K562 (cell line): ENCODE data around the gene ATXN1. TPM values are rescaled to one million over a fixed set of nuclear protein-coding genes. Genes with fewer than 3 reads are reported as not detected.

ENCODE experiments used
- ATAC-seq: fragments of 200-7000 bp; cut with Tn5 transposase; 3 replicates; pipeline ENCODE4 v1.9.1; 2020; ENCODE audit warnings: moderate library complexity
- BruUV-seq: library from RNA; stranded (reverse); fragments of 400-500 nt; replicated peaks from 2 replicates; lab custom pipeline; 2021; lab: Mats Ljungman, UMichigan
- CTCF ChIA-PET: fragments of 300-600 bp; formaldehyde crosslinking; extraction: SDS; loops from one replicate; lab custom pipeline; 2021; ENCODE audit warnings: low intra/inter-chr PET ratio; lab: Yijun Ruan, JAX
- POLR2A ChIA-PET: fragments of 300-600, 350-650 bp; sonication (Branson Sonifier 250); formaldehyde crosslinking; extraction: SDS; loops from one replicate; lab custom pipeline; 2021; ENCODE audit warnings: antibody characterized with exemption, inconsistent platforms; lab: Yijun Ruan, JAX
- DNase-seq, 4 experiments: peaks; one replicate each; pipeline versions ENCODE4 v3.0.0 to v3.0.0-alpha.2; 2011 to 2018; ENCODE audit warnings: low spot score in 3 of 4, mixed read lengths in 3 of 4; ENCODE audit errors: extremely low read depth in 1 of 4
- FAIRE-seq: peaks from 2 replicates; lab custom pipeline; 2011; peaks lifted over from hg19 to GRCh38; lab: Jason Lieb, UNC
- H2AFZ ChIP-seq: 2 replicates; pipeline ENCODE4 v1.6.0; 2011; ENCODE audit warnings: low read depth, low read length, control low read depth, inconsistent platforms
- H3K27ac ChIP-seq: fragments of 200-600 bp; 3 replicates; pipeline ENCODE4 v1.8.0; 2011; ENCODE audit warnings: low read depth, mild to moderate bottlenecking, control low read depth, inconsistent platforms, low read length, moderate library complexity, mixed read lengths; ENCODE audit errors: extremely low read depth
- H3K27me3 ChIP-seq, 2 experiments: fragments of 300-600 bp in 1 of 2; 2 replicates in 1 of 2; 3 replicates in 1 of 2; pipeline versions ENCODE4 v1.6.0 to v1.8.0; 2011; ENCODE audit warnings: inconsistent platforms in 2 of 2, low read length in 2 of 2, mild to moderate bottlenecking in 1 of 2, mixed read lengths in 1 of 2, moderate library complexity in 1 of 2; ENCODE audit not compliant: control insufficient read depth in 2 of 2, insufficient read depth in 2 of 2
- H3K36me3 ChIP-seq: fragments of 300-600 bp; 3 replicates; pipeline ENCODE4 v1.8.0; 2011; ENCODE audit warnings: mild to moderate bottlenecking, low read length, inconsistent platforms; ENCODE audit not compliant: control insufficient read depth, insufficient read depth
- H3K4me1 ChIP-seq, 2 experiments: fragments of 200-600 bp in 1 of 2; replicated peaks in 1 of 2; 2 replicates in 1 of 2; 3 replicates in 1 of 2; pipeline versions ENCODE4 v1.5.1 to v1.8.0; 2011; ENCODE audit warnings: inconsistent platforms in 2 of 2, low read length in 2 of 2, mild to moderate bottlenecking in 1 of 2, mixed read lengths in 1 of 2, moderate library complexity in 1 of 2; ENCODE audit not compliant: control insufficient read depth in 2 of 2, insufficient read depth in 2 of 2
- H3K4me2 ChIP-seq: 2 replicates; pipeline ENCODE4 v1.6.1; 2011; ENCODE audit warnings: low read length, control low read depth, inconsistent platforms, mixed read lengths; ENCODE audit not compliant: insufficient read depth
- H3K4me3 ChIP-seq: fragments of 200-600 bp; sonication (generic), shearing (Covaris generic); 2 replicates; pipeline ENCODE4 v1.5.1; 2016; ENCODE audit warnings: control low read depth, inconsistent platforms
- H3K79me2 ChIP-seq: fragments of 200-600 bp; 3 replicates; pipeline ENCODE4 v1.8.0; 2011; ENCODE audit warnings: low read length, inconsistent platforms; ENCODE audit not compliant: control insufficient read depth, insufficient read depth
- H3K9ac ChIP-seq, 2 experiments: 2 replicates each; pipeline versions ENCODE4 v1.6.0 to v1.6.1; 2011; ENCODE audit warnings: low read depth in 2 of 2, low read length in 2 of 2, control low read depth in 1 of 2, inconsistent platforms in 1 of 2, mild to moderate bottlenecking in 1 of 2, mixed read lengths in 1 of 2; ENCODE audit not compliant: insufficient read depth in 1 of 2
- H3K9me1 ChIP-seq: one replicate; pipeline ENCODE4 v1.6.0; 2011; ENCODE audit warnings: inconsistent platforms, mild to moderate bottlenecking, low read length, moderate library complexity; ENCODE audit not compliant: control insufficient read depth, insufficient read depth
- H3K9me3 ChIP-seq: replicated peaks from 2 replicates; pipeline ENCODE4 v1.5.1; 2011; ENCODE audit warnings: low read depth, low read length, inconsistent platforms; ENCODE audit not compliant: control insufficient read depth, insufficient read depth
- H4K20me1 ChIP-seq: replicated peaks from 2 replicates; pipeline ENCODE4 v1.6.1; 2011; ENCODE audit warnings: low read length, inconsistent platforms, mixed read lengths; ENCODE audit not compliant: control insufficient read depth, insufficient read depth
- CHD4 ChIP-seq: fragments of 200-600 bp; sonication (generic); IDR thresholded peaks from 3 replicates; pipeline ENCODE4 v1.6.1; 2012; ENCODE audit warnings: low read depth, mild to moderate bottlenecking, mixed read lengths, low read length, inconsistent platforms; ENCODE audit not compliant: insufficient read depth, insufficient replicate concordance, poor library complexity, severe bottlenecking
- DACH1 ChIP-seq: fragments of 450-650 bp; IDR thresholded peaks from 2 replicates; pipeline ENCODE4 v1.6.1; 2018; ENCODE audit not compliant: partially characterized antibody
- GABPA ChIP-seq: fragments of 200-800 bp; sonication (Bioruptor generic); conservative IDR thresholded peaks from 2 replicates; pipeline ENCODE4 v1.6.1; 2016; ENCODE audit warnings: low read depth, missing genetic modification characterization, missing compliant biosample characterization
- LEF1 ChIP-seq: fragments of 450-650 bp; IDR thresholded peaks from 2 replicates; pipeline ENCODE4 v1.6.1; 2016; ENCODE audit warnings: mild to moderate bottlenecking
- MAFK ChIP-seq: IDR thresholded peaks from 2 replicates; pipeline ENCODE4 v1.6.1; 2011; ENCODE audit warnings: low read length, improper control_type of control experiment
- NCOA1 ChIP-seq: fragments of 450-650 bp; IDR thresholded peaks from 2 replicates; pipeline ENCODE4 v1.6.1; 2016; ENCODE audit warnings: low read depth
- PHF21A ChIP-seq: fragments of 450-650 bp; IDR thresholded peaks from 2 replicates; pipeline ENCODE4 v1.6.1; 2017; ENCODE audit warnings: low read depth, borderline replicate concordance
- POLR2B ChIP-seq: fragments of 450-650 bp; IDR thresholded peaks from 2 replicates; pipeline ENCODE4 v1.6.1; 2018; ENCODE audit warnings: low read depth; ENCODE audit not compliant: partially characterized antibody
- RBM25 ChIP-seq: fragments of 200-400 bp; formaldehyde crosslinking; IDR thresholded peaks from 2 replicates; pipeline ENCODE4 v1.6.1; 2018; ENCODE audit warnings: low read length, low read depth, moderate library complexity; ENCODE audit not compliant: severe bottlenecking
- RBM39 ChIP-seq: fragments of 200-400 bp; formaldehyde crosslinking; optimal IDR thresholded peaks from 2 replicates; pipeline ENCODE3; 2018; ENCODE audit warnings: low read depth, low read length
- SP1 ChIP-seq: sonication (generic); formaldehyde crosslinking; IDR thresholded peaks from 2 replicates; pipeline ENCODE4 v1.8.1; 2022; ENCODE audit warnings: mild to moderate bottlenecking, missing genetic modification reagents
- WHSC1 ChIP-seq: IDR thresholded peaks from one replicate; pipeline ENCODE4 v1.6.1; 2012; ENCODE audit warnings: low read length, control low read depth, inconsistent platforms
- ZNF133 ChIP-seq: fragments of 250-450 bp; sonication (Bioruptor Pico); IDR thresholded peaks from 2 replicates; pipeline ENCODE4 v1.4.0; 2020; ENCODE audit warnings: mild to moderate bottlenecking
- ZNF324 ChIP-seq: fragments of 250-450 bp; sonication (Bioruptor Pico); IDR thresholded peaks from 2 replicates; pipeline ENCODE4 v1.4.0; 2020; ENCODE audit warnings: mild to moderate bottlenecking
- ZNF57 ChIP-seq: fragments of 450-650 bp; formaldehyde crosslinking; IDR thresholded peaks from 2 replicates; pipeline ENCODE4 v1.4.0; 2020; ENCODE audit warnings: mild to moderate bottlenecking, moderate library complexity
- ZNF584 ChIP-seq: fragments of 200-800 bp; sonication (Bioruptor generic); IDR thresholded peaks from 2 replicates; pipeline ENCODE4 v1.6.1; 2016; ENCODE audit warnings: low read depth, mild to moderate bottlenecking, missing genetic modification characterization, missing compliant biosample characterization
- WGBS: fragments of 100-300 bp; shearing (Covaris generic); methylation state at CpG from one replicate; pipeline ENCODE4 v1.1.6; 2016; ENCODE audit warnings: low coverage, mixed read lengths; ENCODE audit not compliant: insufficient coverage; ENCODE audit errors: missing lambda C conversion rate; 5-methylcytosine and 5-hydroxymethylcytosine counted together
- in situ Hi-C: fragments of 300-500 bp; cut with MboI; formaldehyde crosslinking; loops from 4 replicates; pipeline ENCODE4 v1.15.0; 2018; ENCODE audit warnings: inconsistent platforms, mixed read lengths
- intact Hi-C: fragments of 100-400 bp; cut with micrococcal nuclease; formaldehyde crosslinking; loops from 2 replicates; pipeline ENCODE4 v1.14.2; 2022
- polyA plus RNA-seq, 8 experiments: library from polyadenylated mRNA; depleted of rRNA in 4 of 8; stranded (reverse) in 5 of 8; unstranded in 3 of 8; fragments of >200 nt; fragmentation: Nextera tagmentation in 2 of 8; fragmentation: Illumina TruSeq in 1 of 8; extraction: Ambion mirVana in 2 of 8; extraction: Trizol in 1 of 8; gene quantifications; 2 replicates each; pipeline versions ENCODE4 v1.2.1 to v1.2.3, GENCODE V29; 2011 to 2014; ENCODE audit warnings: inconsistent platforms in 1 of 8, missing spikeins in 1 of 8
- total RNA-seq, 7 experiments: library from RNA; depleted of rRNA in 6 of 7; stranded (reverse); fragments of >200 nt in 6 of 7; fragmentation: Illumina TruSeq in 2 of 7; extraction: Trizol in 2 of 7; gene quantifications; 2 replicates each; pipeline versions ENCODE4 v1.2.1 to v1.2.3, GENCODE V29; 2011 to 2021; ENCODE audit warnings: low replicate concordance in 1 of 7
- TF ChIP-seq, protein P1 (sequence below), 3 experiments: IDR thresholded peaks in 2 of 3; conservative IDR thresholded peaks in 1 of 3; 2 replicates each; pipeline ENCODE4 v1.5.1; 2011 to 2012; ENCODE audit warnings: low read length in 3 of 3, mild to moderate bottlenecking in 3 of 3, control low read depth in 2 of 3, improper control_type of control experiment in 1 of 3, inconsistent platforms in 1 of 3, low read depth in 1 of 3, mixed read lengths in 1 of 3, moderate library complexity in 1 of 3; ENCODE audit not compliant: insufficient read depth in 2 of 3
- TF ChIP-seq, protein P2 (sequence below): fragments of 450-650 bp; IDR thresholded peaks from 2 replicates; pipeline ENCODE4 v1.6.1; 2014; ENCODE audit warnings: low read depth, mild to moderate bottlenecking, moderate library complexity, borderline replicate concordance
- TF ChIP-seq, protein P3 (sequence below): fragments of 250-450 bp; sonication (Bioruptor Pico); IDR thresholded peaks from 2 replicates; pipeline ENCODE4 v1.8.0; 2022; ENCODE audit warnings: inconsistent platforms, mild to moderate bottlenecking, moderate library complexity, borderline replicate concordance

ATXN1 gene
- total and polyA plus RNA-seq, 9 of the 15 experiments (the other 6 are each of a cell fraction or from before 2014, with no cell fraction given): under 0.01 to 1.2 (median 0.58) TPM

DNA sequence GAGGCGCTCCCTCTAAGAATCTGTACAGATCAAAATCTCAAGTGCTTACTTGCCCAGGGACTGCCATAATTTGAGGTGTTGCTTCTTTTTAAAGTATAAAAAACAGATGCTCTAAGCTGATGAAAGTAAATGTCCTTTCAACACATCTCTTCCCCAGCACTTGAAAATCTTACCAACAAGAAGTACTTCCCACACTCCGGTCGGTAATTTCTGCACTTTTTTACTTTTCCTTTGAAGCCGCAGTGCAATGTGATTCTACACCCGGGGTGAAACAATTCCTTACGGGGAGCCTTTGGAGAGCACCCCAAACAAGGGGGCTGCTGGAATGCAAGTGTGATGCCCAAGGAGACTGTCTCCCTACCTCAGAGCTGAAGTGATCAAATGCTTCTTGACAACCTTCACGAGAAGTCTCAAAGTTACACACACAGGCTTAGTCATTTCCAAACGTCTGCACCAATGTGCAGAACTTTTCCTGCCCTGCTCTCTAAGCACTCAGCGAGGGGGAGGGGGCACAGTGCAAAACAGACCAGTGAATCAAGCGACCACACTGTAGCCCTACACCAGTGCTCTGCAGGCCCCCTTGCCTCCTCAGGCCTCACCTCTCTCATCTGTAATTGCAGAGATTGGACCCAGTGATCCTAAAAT is 56.7 kb downstream of the ATXN1 start:
- Histone ChIP-seq H3K4me3 (no peak overlapping the region), H3K79me2 (no peaks in the 10 kb centered on the region), H3K9me1 (no peaks in the 10 kb centered on the region), H3K9me3 (no peaks in the 10 kb centered on the region), H3K9ac (no peak overlapping the region), H2AFZ (no peak overlapping the region), H3K4me2 (no peak overlapping the region), H3K27ac (no peak overlapping the region), H4K20me1 (no peaks in the 10 kb centered on the region), H3K4me1 (no peaks in the 10 kb centered on the region), H3K36me3 (no peaks in the 10 kb centered on the region), H3K27me3 (peaks cover 11 to 21% of the 10 kb centered on the region in 2 experiments; a peak in 3 of 5 replicates)
- in situ Hi-C loops: no loop called here
- no peak for DNase-seq
- no peak for FAIRE-seq
- no peak for ATAC-seq
- CTCF ChIA-PET: no interaction called here
- no TSS peak for BruUV-seq
- 0% methylated on average over 10 of the region's 10 CpGs for WGBS
- POLR2A ChIA-PET: no interaction called here
- intact Hi-C loops: no loop called here
- TF ChIP-seq, protein P1, sequence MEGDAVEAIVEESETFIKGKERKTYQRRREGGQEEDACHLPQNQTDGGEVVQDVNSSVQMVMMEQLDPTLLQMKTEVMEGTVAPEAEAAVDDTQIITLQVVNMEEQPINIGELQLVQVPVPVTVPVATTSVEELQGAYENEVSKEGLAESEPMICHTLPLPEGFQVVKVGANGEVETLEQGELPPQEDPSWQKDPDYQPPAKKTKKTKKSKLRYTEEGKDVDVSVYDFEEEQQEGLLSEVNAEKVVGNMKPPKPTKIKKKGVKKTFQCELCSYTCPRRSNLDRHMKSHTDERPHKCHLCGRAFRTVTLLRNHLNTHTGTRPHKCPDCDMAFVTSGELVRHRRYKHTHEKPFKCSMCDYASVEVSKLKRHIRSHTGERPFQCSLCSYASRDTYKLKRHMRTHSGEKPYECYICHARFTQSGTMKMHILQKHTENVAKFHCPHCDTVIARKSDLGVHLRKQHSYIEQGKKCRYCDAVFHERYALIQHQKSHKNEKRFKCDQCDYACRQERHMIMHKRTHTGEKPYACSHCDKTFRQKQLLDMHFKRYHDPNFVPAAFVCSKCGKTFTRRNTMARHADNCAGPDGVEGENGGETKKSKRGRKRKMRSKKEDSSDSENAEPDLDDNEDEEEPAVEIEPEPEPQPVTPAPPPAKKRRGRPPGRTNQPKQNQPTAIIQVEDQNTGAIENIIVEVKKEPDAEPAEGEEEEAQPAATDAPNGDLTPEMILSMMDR (IDR thresholded peaks at IDR 0.05 in 2 of 3, conservative IDR thresholded peaks at IDR 0.05 in 1 of 3; ENCODE audit: insufficient read depth in 2 of 3, low read depth in 1 of 3, low read length in 3 of 3): no peak
- TF ChIP-seq, protein P2, sequence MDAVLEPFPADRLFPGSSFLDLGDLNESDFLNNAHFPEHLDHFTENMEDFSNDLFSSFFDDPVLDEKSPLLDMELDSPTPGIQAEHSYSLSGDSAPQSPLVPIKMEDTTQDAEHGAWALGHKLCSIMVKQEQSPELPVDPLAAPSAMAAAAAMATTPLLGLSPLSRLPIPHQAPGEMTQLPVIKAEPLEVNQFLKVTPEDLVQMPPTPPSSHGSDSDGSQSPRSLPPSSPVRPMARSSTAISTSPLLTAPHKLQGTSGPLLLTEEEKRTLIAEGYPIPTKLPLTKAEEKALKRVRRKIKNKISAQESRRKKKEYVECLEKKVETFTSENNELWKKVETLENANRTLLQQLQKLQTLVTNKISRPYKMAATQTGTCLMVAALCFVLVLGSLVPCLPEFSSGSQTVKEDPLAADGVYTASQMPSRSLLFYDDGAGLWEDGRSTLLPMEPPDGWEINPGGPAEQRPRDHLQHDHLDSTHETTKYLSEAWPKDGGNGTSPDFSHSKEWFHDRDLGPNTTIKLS: no peak
- no peak for TF ChIP-seq RBM39
- no peak for TF ChIP-seq CHD4
- no peak for TF ChIP-seq RBM25
- TF ChIP-seq POLR2B: no peak
- no peak for TF ChIP-seq MAFK
- TF ChIP-seq SP1 (CRISPR knock-in tag): no peak
- no peak for TF ChIP-seq ZNF133
- TF ChIP-seq LEF1: no peak
- TF ChIP-seq ZNF57: no peak
- TF ChIP-seq, protein P3, sequence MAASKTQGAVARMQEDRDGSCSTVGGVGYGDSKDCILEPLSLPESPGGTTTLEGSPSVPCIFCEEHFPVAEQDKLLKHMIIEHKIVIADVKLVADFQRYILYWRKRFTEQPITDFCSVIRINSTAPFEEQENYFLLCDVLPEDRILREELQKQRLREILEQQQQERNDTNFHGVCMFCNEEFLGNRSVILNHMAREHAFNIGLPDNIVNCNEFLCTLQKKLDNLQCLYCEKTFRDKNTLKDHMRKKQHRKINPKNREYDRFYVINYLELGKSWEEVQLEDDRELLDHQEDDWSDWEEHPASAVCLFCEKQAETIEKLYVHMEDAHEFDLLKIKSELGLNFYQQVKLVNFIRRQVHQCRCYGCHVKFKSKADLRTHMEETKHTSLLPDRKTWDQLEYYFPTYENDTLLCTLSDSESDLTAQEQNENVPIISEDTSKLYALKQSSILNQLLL (CRISPR knock-in tag): no peak
- TF ChIP-seq GABPA (tag): no peak
- no peak for TF ChIP-seq DACH1
- TF ChIP-seq NCOA1: no peak
- TF ChIP-seq WHSC1: no peak
- no peak for TF ChIP-seq ZNF584 (CRISPR knock-in tag)
- TF ChIP-seq PHF21A: no peak
- no peak for TF ChIP-seq ZNF324
